Endothelial cell of umbilical vein (primary cell): ENCODE results near the gene ACAD9.

ENCODE experiments used
- EZH2 ChIP-seq: IDR thresholded peaks from 2 replicates; pipeline ENCODE4 v1.6.1; 2012; ENCODE audit warnings: borderline replicate concordance, low read depth, mild to moderate bottlenecking, moderate library complexity, low read length, inconsistent platforms; ENCODE audit not compliant: severe bottlenecking
- FOS ChIP-seq: IDR thresholded peaks from 2 replicates; pipeline ENCODE4 v1.6.1; 2011; ENCODE audit warnings: mild to moderate bottlenecking, low read length, moderate library complexity, borderline replicate concordance; ENCODE audit not compliant: insufficient read depth
- POLR2A ChIP-seq: IDR thresholded peaks from 2 replicates; pipeline ENCODE4 v1.6.1; 2012; ENCODE audit warnings: low read depth, mild to moderate bottlenecking, control low read depth, low read length
- TF ChIP-seq, protein P1 (sequence below), 2 donors: IDR thresholded peaks; 1 replicate in 1 of 2; 2 replicates in 1 of 2; pipeline ENCODE4 v1.5.1; 2011; ENCODE audit warnings: low read length in 2 of 2, mild to moderate bottlenecking in 2 of 2, moderate library complexity in 2 of 2, control low read depth in 1 of 2, inconsistent platforms in 1 of 2, low read depth in 1 of 2; ENCODE audit not compliant: insufficient read depth in 1 of 2; ENCODE audit errors: extremely low read depth in 1 of 2

DNA sequence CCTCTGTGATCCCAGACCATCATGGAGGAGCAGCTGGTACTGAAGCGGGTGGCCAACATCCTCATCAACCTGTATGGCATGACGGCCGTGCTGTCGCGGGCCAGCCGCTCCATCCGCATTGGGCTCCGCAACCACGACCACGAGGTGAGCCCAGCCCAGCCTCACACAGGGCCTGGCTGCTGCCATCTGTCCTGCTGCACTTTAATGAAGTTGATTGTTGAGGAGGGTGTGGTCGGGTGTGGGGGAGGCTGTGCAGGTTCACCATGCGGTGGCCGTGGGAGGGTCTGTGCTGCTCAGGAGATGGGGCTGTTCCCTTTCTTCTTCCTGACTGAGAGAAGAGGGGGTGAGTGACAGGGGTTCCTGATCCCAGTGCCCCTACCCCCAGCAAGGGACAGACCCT, 30.6 kb downstream of the ACAD9 start:
- TF ChIP-seq, protein P1, sequence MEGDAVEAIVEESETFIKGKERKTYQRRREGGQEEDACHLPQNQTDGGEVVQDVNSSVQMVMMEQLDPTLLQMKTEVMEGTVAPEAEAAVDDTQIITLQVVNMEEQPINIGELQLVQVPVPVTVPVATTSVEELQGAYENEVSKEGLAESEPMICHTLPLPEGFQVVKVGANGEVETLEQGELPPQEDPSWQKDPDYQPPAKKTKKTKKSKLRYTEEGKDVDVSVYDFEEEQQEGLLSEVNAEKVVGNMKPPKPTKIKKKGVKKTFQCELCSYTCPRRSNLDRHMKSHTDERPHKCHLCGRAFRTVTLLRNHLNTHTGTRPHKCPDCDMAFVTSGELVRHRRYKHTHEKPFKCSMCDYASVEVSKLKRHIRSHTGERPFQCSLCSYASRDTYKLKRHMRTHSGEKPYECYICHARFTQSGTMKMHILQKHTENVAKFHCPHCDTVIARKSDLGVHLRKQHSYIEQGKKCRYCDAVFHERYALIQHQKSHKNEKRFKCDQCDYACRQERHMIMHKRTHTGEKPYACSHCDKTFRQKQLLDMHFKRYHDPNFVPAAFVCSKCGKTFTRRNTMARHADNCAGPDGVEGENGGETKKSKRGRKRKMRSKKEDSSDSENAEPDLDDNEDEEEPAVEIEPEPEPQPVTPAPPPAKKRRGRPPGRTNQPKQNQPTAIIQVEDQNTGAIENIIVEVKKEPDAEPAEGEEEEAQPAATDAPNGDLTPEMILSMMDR (IDR thresholded peaks at IDR 0.05; ENCODE audit: extremely low read depth in 1 of 2, insufficient read depth in 1 of 2, low read depth in 1 of 2, low read length in 2 of 2) = no peak
- no peak for TF ChIP-seq EZH2
- no peak for TF ChIP-seq FOS
- TF ChIP-seq POLR2A = no peak
